ENCODE results near the gene S100A12. TPM values are rescaled to one million over a fixed set of nuclear protein-coding genes. Genes with fewer than 3 reads are reported as not detected.

Gene S100A12
- polyA plus RNA-seq, 3 donors: 1,275 to 2,834 (median 2,543) TPM

DNA sequence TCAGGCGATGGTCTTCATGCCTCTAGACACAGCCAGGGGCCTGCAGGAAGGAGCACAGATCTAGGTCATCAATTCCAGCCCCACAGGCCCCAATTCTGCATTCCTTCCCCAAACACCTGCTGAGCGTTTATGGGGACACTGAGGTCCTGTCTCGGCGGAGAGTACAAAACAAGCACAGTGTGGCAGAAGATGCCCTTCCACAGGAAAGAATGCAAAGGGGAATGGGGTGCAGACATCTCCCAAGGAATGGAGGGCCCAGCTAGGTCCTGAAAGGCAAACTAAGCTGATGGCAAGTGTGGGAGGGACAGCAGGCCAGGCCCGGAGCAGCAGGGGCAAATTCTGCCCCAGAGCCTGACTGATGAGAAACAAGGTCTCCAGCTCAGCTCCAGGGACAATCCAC is 19.0 kb upstream of the S100A12 start:
- H3K4me3 Mint-ChIP-seq: peak overlapping the region in 1 of 2 donors; percentile 35
- no peak overlapping the region for H3K9ac ChIP-seq (ENCODE audit: insufficient read depth, low read length, poor library complexity, severe bottlenecking)
- peaks cover 1 to 5% (median 4%) of the 10 kb centered on the region in 3 donors for H3K27me3 Mint-ChIP-seq (ENCODE audit: low read depth in 3 of 3)
- no peaks in the 10 kb centered on the region for H3K36me3 ChIP-seq (replicated peaks in 1 of 2; ENCODE audit: control insufficient read depth in 1 of 2, insufficient read depth in 2 of 2, low read length in 2 of 2)
- H3K27ac ChIP-seq (ENCODE audit: low read depth in 1 of 2, low read length in 2 of 2): no peak overlapping the region
- peaks cover 71 to 95% of the 10 kb centered on the region in 2 donors for H3K4me1 ChIP-seq (ENCODE audit: control insufficient read depth in 1 of 2, insufficient read depth in 2 of 2, low read length in 2 of 2)
- H2AFZ ChIP-seq (ENCODE audit: insufficient read depth, low read depth, low read length, poor library complexity, severe bottlenecking): no peak overlapping the region
- no peaks in the 10 kb centered on the region for H3K9me3 ChIP-seq (replicated peaks in 1 of 2; ENCODE audit: control insufficient read depth in 1 of 2, insufficient read depth in 1 of 2, low read length in 2 of 2)
- H4K20me1 ChIP-seq (ENCODE audit: insufficient read depth, low read length): peaks cover 10% of the 10 kb centered on the region
- H3K4me1 Mint-ChIP-seq: peaks cover 90% of the 10 kb centered on the region
- H3K4me2 ChIP-seq (replicated peaks; ENCODE audit: extremely low read depth, low read length, poor library complexity, severe bottlenecking): no peak overlapping the region
- TF ChIP-seq, protein P1, sequence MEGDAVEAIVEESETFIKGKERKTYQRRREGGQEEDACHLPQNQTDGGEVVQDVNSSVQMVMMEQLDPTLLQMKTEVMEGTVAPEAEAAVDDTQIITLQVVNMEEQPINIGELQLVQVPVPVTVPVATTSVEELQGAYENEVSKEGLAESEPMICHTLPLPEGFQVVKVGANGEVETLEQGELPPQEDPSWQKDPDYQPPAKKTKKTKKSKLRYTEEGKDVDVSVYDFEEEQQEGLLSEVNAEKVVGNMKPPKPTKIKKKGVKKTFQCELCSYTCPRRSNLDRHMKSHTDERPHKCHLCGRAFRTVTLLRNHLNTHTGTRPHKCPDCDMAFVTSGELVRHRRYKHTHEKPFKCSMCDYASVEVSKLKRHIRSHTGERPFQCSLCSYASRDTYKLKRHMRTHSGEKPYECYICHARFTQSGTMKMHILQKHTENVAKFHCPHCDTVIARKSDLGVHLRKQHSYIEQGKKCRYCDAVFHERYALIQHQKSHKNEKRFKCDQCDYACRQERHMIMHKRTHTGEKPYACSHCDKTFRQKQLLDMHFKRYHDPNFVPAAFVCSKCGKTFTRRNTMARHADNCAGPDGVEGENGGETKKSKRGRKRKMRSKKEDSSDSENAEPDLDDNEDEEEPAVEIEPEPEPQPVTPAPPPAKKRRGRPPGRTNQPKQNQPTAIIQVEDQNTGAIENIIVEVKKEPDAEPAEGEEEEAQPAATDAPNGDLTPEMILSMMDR (IDR thresholded peaks at IDR 0.05): no peak
- no peaks in the 10 kb centered on the region for H3K27me3 ChIP-seq (ENCODE audit: control insufficient read depth in 2 of 2, insufficient read depth in 2 of 2, low read length in 2 of 2)
- DNase-seq: no peak
- intact Hi-C loops (cut with micrococcal nuclease): no loop called here
- WGBS (ENCODE audit: insufficient coverage): 91% methylated on average over 4 of the region's 5 CpGs
- H3K4me3 ChIP-seq (replicated peaks in 1 of 3; ENCODE audit: low read depth in 2 of 3, low read length in 3 of 3): no peak overlapping the region
- peaks cover 39% of the 10 kb centered on the region for H3K79me2 ChIP-seq (ENCODE audit: insufficient read depth, low read length)
- peaks cover 0 to 2% (median 0%) of the 10 kb centered on the region in 7 donors for H3K9me3 Mint-ChIP-seq
- peaks cover 9 to 14% of the 10 kb centered on the region in 2 donors for H3K36me3 Mint-ChIP-seq
- H3K27ac Mint-ChIP-seq: no peak overlapping the region

DNA sequence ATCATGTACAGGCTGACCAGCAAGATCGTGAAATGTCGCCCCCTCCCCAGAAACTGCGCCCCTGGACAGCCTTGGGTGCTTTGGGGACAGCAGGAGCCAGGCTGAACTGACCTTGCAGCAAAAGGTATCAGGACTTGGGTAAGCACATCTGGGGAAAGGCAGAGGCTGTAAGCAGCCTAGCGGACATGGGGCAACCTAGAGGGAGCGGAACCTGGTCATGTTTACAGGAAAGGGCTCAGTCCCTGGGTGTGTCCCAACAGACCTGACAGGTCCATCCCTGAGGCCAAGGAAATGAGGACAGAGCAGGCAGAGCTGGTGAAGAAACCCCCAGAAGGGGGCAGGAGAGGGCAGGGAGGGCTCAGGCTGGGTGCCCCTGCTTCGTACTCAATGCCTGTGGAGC is 18.5 kb upstream of the S100A12 start:
- H3K36me3 ChIP-seq (replicated peaks in 1 of 2; ENCODE audit: control insufficient read depth in 1 of 2, insufficient read depth in 2 of 2, low read length in 2 of 2): no peaks in the 10 kb centered on the region
- peak overlapping the region in 2 of 7 donors; percentile 74 to 78 for H3K27ac Mint-ChIP-seq
- H3K27ac ChIP-seq (ENCODE audit: low read depth in 1 of 2, low read length in 2 of 2): no peak overlapping the region
- H3K27me3 Mint-ChIP-seq (ENCODE audit: low read depth in 3 of 3): peaks cover 1 to 4% (median 2%) of the 10 kb centered on the region in 3 donors
- TF ChIP-seq, protein P1 (IDR thresholded peaks at IDR 0.05): no peak
- no peaks in the 10 kb centered on the region for H3K9me3 ChIP-seq (replicated peaks in 1 of 2; ENCODE audit: control insufficient read depth in 1 of 2, insufficient read depth in 1 of 2, low read length in 2 of 2)
- no peak overlapping the region for H3K4me3 Mint-ChIP-seq
- no peak for DNase-seq
- peaks cover 10% of the 10 kb centered on the region for H4K20me1 ChIP-seq (ENCODE audit: insufficient read depth, low read length)
- H3K9me3 Mint-ChIP-seq: peaks cover 0 to 2% (median 0%) of the 10 kb centered on the region in 7 donors
- H3K27me3 ChIP-seq (ENCODE audit: control insufficient read depth in 2 of 2, insufficient read depth in 2 of 2, low read length in 2 of 2): no peaks in the 10 kb centered on the region
- intact Hi-C loops (cut with micrococcal nuclease): no loop called here
- H3K4me3 ChIP-seq (replicated peaks in 1 of 3; ENCODE audit: low read depth in 2 of 3, low read length in 3 of 3): no peak overlapping the region
- no peak overlapping the region for H3K9ac ChIP-seq (ENCODE audit: insufficient read depth, low read length, poor library complexity, severe bottlenecking)
- H3K4me1 Mint-ChIP-seq: peaks cover 90% of the 10 kb centered on the region
- peaks cover 71 to 95% of the 10 kb centered on the region in 2 donors for H3K4me1 ChIP-seq (ENCODE audit: control insufficient read depth in 1 of 2, insufficient read depth in 2 of 2, low read length in 2 of 2)
- WGBS (ENCODE audit: insufficient coverage): 88% methylated on average over 3 of the region's 6 CpGs
- peaks cover 8 to 19% of the 10 kb centered on the region in 2 donors for H3K36me3 Mint-ChIP-seq
- H2AFZ ChIP-seq (ENCODE audit: insufficient read depth, low read depth, low read length, poor library complexity, severe bottlenecking): no peak overlapping the region
- H3K4me2 ChIP-seq (replicated peaks; ENCODE audit: extremely low read depth, low read length, poor library complexity, severe bottlenecking): peak overlapping the region; percentile 8
- H3K79me2 ChIP-seq (ENCODE audit: insufficient read depth, low read length): peaks cover 43% of the 10 kb centered on the region
